Measurements from ENCODE around the gene RNF144B. TPM values are rescaled to one million over a fixed set of nuclear protein-coding genes. Genes with fewer than 3 reads are reported as not detected.
"Not testable (repeated sequence)": the region's sequence is repeated elsewhere in the genome, so short reads cannot be mapped to it uniquely, and the experiment has no call there.

The RNF144B gene
- total RNA-seq, 2 experiments from 2014 or later = 2.3 to 3.6 TPM

DNA sequence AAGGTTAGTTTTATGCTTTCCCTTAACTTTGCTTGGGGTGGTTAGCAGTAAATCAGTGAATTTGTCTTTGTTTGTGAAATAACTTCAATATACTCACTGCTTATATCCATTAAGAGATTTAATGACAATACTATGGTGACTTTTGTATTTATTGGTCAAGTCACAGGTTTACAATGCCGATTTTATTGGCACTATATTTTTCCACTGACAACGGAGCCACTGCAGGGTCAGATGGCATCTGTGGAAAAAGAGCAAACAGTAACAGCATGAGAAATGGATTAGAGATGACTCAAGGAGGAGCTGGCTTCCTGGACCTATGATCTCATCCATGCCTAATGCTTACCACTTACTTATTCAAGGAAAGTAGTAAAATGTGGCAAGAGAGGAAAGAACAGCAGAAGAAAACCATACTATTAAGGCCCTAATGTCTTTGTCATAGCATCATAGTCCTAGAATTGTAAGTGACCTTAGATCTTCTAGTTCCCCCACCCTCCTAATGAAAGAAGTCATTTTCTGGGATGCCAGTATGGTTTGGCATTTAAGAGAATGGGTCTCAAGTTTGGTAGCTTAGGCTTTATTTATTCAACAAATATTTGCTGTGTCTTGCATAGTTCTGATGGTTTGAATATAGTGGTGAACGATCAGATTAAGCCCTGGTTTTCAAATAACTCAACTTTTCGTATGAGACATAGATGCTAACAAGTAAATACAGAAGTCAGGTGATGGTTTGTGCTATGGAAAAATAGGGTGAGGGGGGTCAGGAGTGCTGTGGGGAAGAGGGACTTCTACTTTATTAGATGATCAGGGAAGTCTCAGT, 18.5 kb downstream of the RNF144B start:
- peaks cover 3% of the 10 kb centered on the region for H3K9me3 Mint-ChIP-seq
- POLR2A ChIA-PET = no interaction called here
- H3K4me1 Mint-ChIP-seq = peaks cover 5% of the 10 kb centered on the region
- DNase-seq = no peak
- no peak overlapping the region for H3K4me3 Mint-ChIP-seq
- no peak overlapping the region for H3K27ac Mint-ChIP-seq
- H3K27me3 Mint-ChIP-seq = no peaks in the 10 kb centered on the region
- ATAC-seq (ENCODE audit: low read depth) = no peak
- peaks cover 5% of the 10 kb centered on the region for H3K36me3 Mint-ChIP-seq

DNA sequence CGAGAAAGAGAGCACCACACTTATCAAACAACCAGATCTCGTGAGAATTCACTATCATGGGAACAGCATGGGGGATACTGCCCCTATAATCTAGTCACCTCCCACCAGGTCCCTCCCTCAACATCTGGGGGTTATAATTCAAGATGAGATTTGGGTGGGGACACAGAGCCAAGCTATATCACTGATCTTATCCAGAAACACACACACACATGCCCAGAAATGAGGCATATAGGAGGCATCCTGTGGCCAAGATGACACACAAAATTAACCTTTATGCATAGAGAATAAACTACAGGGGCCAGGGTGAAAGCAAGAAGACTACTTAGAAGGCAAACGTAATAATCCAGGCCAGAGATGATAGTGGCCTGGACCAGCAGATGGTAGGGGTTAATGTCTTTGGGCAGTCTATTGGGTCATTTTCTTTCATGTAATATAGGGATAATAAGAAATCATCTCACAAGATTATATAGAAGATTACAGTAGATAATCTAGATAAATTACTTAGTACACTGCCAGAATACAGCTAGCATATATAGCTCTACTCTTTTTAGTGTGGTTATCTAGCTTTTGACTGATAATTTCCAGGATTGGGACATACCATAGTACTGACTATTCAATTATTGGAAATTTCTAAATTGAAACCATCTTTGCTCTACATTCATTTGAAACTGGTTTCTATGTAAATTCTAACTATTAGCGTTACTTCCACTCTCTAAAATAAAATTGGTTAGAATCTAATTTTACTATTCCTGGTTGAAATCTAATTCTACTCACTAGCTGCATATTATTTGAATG, 20.0 kb downstream of the RNF144B start:
- Mint-ChIP-seq H3K36me3 (peaks cover 5% of the 10 kb centered on the region), H3K4me1 (no peaks in the 10 kb centered on the region), H3K27me3 (no peaks in the 10 kb centered on the region), H3K9me3 (peaks cover 3% of the 10 kb centered on the region), H3K27ac (no peak overlapping the region), H3K4me3 (no peak overlapping the region)
- POLR2A ChIA-PET = no interaction called here
- ATAC-seq (ENCODE audit: low read depth) (no peak), DNase-seq (no peak)

DNA sequence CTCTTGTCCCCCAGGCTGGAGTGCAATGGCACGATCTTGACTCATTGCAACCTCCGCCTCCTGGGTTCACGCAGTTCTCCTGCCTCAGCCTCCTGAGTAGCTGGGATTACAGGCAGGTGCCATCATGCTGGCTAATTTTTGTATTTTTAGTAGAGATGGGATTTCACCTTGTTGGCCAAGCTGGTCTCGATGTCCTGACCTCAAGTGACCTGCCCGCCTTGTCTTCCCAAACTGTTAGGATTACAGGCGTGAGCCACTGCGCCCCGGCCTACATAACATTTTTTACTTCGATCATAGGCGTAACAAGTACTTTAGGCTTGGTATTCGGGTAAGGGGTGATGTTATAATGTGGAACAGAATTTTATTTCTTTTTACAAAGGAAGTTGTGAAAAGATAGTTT, 22.5 kb downstream of the RNF144B start:
- H3K4me3 Mint-ChIP-seq; ATAC-seq (ENCODE audit: low read depth); POLR2A ChIA-PET; DNase-seq; H3K27me3 Mint-ChIP-seq; H3K27ac Mint-ChIP-seq; H3K36me3 Mint-ChIP-seq; H3K4me1 Mint-ChIP-seq; H3K9me3 Mint-ChIP-seq: not testable (repeated sequence)

DNA sequence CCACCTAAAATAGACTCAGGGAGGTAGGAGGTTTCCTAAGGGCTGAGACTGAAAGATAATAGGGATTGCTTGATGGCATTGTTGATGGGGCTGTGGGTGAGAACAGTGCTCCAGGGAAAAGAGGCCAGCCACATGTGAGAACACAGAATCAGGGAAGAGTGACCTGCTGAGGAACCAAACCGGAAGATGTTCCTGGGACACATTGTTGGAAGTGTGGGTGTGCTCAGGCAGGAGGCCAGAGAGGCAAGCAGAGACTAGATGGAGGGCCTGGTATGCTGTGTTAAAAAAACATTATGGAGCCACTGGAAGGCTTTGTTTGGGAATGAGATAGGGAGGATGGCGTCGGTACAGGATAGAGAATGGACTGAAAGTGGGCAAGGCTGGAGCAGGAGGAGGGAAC, 23.3 kb downstream of the RNF144B start:
- Mint-ChIP-seq H3K4me1 (no peaks in the 10 kb centered on the region), H3K27me3 (no peaks in the 10 kb centered on the region), H3K4me3 (no peak overlapping the region), H3K27ac (no peak overlapping the region), H3K9me3 (peaks cover 3% of the 10 kb centered on the region), H3K36me3 (peaks cover 1% of the 10 kb centered on the region)
- ATAC-seq (ENCODE audit: low read depth) = no peak
- DNase-seq = no peak
- POLR2A ChIA-PET = no interaction called here

DNA sequence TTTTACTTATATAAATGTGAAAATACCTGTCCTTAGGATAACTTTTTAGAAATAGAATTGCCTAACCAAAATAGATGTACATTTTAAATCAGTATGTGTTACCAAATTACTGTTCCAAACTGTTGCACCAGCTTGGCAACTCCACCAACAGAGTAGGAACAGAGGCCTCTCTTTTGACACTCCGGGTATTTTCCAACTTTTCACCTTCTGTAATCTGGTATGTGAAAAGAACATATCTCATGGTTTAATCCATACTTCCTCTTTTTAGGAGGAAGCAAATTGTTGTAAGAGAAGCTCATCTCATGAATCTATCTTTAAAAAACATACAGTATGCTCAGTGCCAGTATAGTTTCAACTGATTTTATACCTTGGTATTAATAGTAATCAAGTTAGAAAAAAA, 24.9 kb downstream of the RNF144B start:
- ATAC-seq (ENCODE audit: low read depth) (no peak), DNase-seq (no peak)
- no peaks in the 10 kb centered on the region for H3K36me3 Mint-ChIP-seq
- H3K27ac Mint-ChIP-seq = no peak overlapping the region
- POLR2A ChIA-PET = no interaction called here
- H3K9me3 Mint-ChIP-seq = peaks cover 1% of the 10 kb centered on the region
- H3K4me3 Mint-ChIP-seq = no peak overlapping the region
- no peaks in the 10 kb centered on the region for H3K27me3 Mint-ChIP-seq
- no peaks in the 10 kb centered on the region for H3K4me1 Mint-ChIP-seq

DNA sequence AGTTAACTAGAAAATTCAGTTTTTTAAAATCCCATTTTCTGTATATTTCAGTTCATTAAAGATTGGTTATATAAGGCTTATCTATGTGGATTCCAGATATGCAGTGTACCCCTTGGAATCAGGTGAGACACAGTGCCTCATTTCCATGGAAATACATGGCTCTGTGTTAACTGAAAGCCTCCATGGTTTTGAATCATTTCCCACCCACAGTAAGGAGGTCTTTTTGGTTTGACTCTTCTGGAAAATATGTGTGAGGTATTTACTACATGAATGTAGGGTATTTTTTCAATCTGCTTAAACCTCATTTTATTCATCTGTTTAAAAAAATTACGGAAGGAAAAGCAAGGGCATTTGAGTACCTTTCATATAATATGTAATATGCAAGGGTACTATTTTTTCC, 25.5 kb downstream of the RNF144B start:
- H3K36me3 Mint-ChIP-seq = no peaks in the 10 kb centered on the region
- H3K9me3 Mint-ChIP-seq = peaks cover 1% of the 10 kb centered on the region
- ATAC-seq (ENCODE audit: low read depth) (no peak), DNase-seq (no peak)
- no peak overlapping the region for H3K4me3 Mint-ChIP-seq
- no peak overlapping the region for H3K27ac Mint-ChIP-seq
- H3K4me1 Mint-ChIP-seq = no peaks in the 10 kb centered on the region
- POLR2A ChIA-PET = no interaction called here
- H3K27me3 Mint-ChIP-seq = no peaks in the 10 kb centered on the region

DNA sequence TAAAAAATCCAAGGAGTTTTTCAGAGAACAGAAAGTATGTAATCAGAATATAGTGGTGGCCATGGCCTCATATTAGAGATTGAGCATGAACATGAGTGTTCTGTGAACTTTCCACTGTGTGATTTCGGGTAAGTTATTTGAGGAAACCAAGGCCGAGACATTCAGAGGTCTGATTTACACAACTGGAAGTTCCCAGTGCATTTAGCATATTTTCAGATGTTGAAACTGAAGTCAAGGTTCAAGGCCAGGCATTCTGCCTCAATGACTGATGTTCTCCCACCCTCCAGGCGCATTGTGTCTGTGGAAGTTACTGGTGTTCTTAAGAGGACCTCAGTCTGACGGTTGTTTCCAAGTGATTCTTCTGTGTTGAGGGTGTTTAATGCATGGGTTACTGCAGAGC, 26.2 kb downstream of the RNF144B start:
- DNase-seq (no peak), ATAC-seq (ENCODE audit: low read depth) (no peak)
- Mint-ChIP-seq H3K36me3 (no peaks in the 10 kb centered on the region), H3K4me3 (no peak overlapping the region), H3K27me3 (no peaks in the 10 kb centered on the region), H3K4me1 (no peaks in the 10 kb centered on the region), H3K27ac (no peak overlapping the region), H3K9me3 (peaks cover 1% of the 10 kb centered on the region)
- POLR2A ChIA-PET = no interaction called here

DNA sequence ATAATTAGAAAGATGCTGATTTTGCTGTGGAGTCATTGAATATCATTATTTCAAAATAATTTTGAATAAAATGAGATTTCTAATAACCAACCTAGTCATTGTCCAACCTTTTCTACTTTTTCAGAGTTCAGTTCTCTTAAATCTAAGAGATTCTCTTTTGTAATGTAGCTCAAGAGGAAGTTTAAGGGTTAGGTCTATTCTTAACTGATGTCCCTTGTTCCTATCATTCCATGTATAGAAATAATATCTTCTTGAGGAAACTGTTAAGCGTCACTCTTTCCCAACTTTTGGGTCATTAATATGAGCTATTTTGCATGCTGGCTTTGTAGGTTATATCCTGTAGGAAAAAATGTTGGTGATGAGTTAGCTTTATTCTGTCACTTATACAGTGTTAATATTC, 27.0 kb downstream of the RNF144B start:
- ATAC-seq (ENCODE audit: low read depth) = no peak
- no peak overlapping the region for H3K4me3 Mint-ChIP-seq
- DNase-seq = no peak
- no peaks in the 10 kb centered on the region for H3K27me3 Mint-ChIP-seq
- H3K9me3 Mint-ChIP-seq = peaks cover 1% of the 10 kb centered on the region
- no peaks in the 10 kb centered on the region for H3K36me3 Mint-ChIP-seq
- H3K4me1 Mint-ChIP-seq = no peaks in the 10 kb centered on the region
- POLR2A ChIA-PET = no interaction called here
- H3K27ac Mint-ChIP-seq = no peak overlapping the region

DNA sequence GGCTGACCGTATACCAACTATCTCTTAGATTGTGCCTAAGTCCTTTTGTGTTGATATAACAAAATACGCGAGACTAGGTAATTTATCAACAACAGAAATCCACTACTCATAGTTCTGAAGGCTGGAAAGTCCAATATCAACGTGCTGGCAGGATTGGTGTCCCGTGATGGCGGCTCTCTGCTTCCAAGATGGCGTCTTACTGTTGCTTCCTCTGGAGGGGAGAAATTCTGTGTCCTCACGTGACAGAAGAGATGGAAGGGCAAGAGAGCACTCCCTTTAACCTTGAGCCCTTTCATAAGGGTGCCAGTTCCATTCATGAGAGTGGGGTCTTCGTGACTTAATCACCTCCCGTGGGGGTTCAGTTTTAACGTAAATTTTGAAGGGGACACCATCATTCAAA, 28.1 kb downstream of the RNF144B start:
- Mint-ChIP-seq H3K4me3 (no peak overlapping the region), H3K4me1 (no peaks in the 10 kb centered on the region), H3K9me3 (peaks cover 1% of the 10 kb centered on the region), H3K36me3 (peaks cover 3% of the 10 kb centered on the region), H3K27ac (no peak overlapping the region), H3K27me3 (no peaks in the 10 kb centered on the region)
- ATAC-seq (ENCODE audit: low read depth) = no peak
- no peak for DNase-seq
- POLR2A ChIA-PET = no interaction called here

DNA sequence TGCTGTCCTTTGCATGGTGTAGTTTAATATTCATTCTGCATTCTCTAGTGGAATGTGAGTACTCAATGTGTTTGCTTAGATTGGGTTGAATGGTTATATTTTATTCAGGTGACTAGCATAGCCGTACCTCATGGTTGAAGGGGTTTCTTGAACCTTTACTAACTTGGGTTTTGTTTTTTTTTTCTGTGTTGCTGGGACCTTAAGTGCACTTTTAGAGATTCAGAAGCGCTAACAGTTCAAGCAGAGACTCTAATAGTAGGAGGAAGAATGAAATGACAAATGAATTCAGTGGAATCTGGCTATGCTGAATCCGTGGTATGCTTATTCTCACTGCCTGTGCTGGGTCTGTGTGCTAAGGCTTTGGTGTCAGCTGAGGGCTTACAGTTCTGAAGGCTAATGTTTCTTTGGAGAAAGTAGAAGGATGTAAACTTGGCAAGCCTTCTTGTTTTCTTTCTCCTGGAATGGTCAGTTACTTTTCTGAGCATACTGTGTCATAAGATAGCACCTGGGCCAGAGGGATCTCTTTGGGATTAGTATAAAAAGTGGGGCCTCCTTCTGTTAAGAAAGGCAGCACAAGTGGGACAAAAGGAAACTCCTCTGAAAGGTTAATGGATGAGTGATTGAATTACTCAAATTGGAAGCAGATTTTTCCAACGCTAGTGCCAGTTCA, 28.7 kb downstream of the RNF144B start:
- DNase-seq (no peak), ATAC-seq (ENCODE audit: low read depth) (no peak)
- POLR2A ChIA-PET = no interaction called here
- H3K36me3 Mint-ChIP-seq = peaks cover 3% of the 10 kb centered on the region
- no peak overlapping the region for H3K4me3 Mint-ChIP-seq
- peaks cover 1% of the 10 kb centered on the region for H3K9me3 Mint-ChIP-seq
- H3K27ac Mint-ChIP-seq = no peak overlapping the region
- H3K27me3 Mint-ChIP-seq = no peaks in the 10 kb centered on the region
- H3K4me1 Mint-ChIP-seq = no peaks in the 10 kb centered on the region

DNA sequence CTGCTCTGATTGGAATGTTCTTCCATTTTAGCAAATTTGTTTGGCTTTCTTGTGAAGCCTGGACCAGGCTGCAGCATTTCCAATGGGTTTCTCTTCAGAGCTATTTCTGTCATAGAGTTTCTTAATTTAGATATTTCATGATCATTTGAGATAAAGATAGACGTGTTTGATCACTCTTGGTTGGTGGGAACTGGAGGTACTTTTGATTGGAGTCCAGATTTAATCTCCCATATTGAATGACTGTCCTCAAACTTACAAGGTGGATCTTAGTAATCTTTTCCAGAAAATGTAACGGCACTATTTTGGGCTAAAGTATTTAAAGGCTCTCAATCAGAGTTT, 29.2 kb downstream of the RNF144B start:
- H3K9me3 Mint-ChIP-seq = peaks cover 1% of the 10 kb centered on the region
- no peak overlapping the region for H3K4me3 Mint-ChIP-seq
- DNase-seq = no peak
- H3K27me3 Mint-ChIP-seq = no peaks in the 10 kb centered on the region
- ATAC-seq (ENCODE audit: low read depth) = no peak
- H3K27ac Mint-ChIP-seq = no peak overlapping the region
- POLR2A ChIA-PET = no interaction called here
- peaks cover 3% of the 10 kb centered on the region for H3K36me3 Mint-ChIP-seq
- H3K4me1 Mint-ChIP-seq = no peaks in the 10 kb centered on the region

DNA sequence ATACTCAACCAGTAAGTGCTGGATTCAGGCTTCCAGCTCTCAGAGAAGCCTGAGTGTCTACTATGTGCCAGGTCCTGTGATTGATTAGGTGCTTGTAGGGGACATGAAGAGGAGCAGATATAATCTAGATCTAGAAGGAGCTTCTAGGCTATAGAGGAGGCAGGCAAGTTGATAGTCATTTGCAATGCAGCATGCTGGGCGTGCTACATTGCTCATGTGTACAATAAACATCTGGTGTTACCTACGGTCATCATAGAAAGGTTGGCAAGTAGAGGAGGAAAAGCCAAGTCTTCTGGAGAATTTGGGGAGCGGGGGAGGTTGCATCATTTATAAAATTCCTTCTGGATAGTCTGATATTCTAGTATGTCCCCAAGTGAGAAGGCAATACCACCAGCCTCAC, 33.2 kb downstream of the RNF144B start:
- H3K27ac Mint-ChIP-seq = no peak overlapping the region
- peaks cover 1% of the 10 kb centered on the region for H3K9me3 Mint-ChIP-seq
- peaks cover 3% of the 10 kb centered on the region for H3K36me3 Mint-ChIP-seq
- ATAC-seq (ENCODE audit: low read depth) = no peak
- no peak for DNase-seq
- H3K4me3 Mint-ChIP-seq = no peak overlapping the region
- no peaks in the 10 kb centered on the region for H3K27me3 Mint-ChIP-seq
- no peaks in the 10 kb centered on the region for H3K4me1 Mint-ChIP-seq
- POLR2A ChIA-PET = no interaction called here

DNA sequence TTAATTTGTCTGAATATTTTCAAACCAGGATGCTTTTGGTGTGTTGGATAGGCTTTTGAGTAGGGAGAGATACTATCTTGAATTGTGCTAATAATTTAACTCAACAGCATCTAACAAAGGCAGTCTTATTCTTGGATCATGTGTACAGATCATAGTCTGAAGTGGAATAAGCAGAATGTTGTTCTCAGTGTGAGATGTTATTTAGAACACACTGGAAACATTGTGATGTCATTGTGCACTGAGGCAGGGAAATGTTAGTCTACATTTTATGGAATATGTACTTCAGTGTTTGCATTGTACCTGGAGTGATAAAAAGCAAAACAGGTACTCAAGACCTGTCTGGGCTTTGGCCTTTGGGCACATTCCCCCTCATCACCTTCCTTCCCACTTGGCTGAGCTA, 35.0 kb downstream of the RNF144B start:
- ATAC-seq (ENCODE audit: low read depth) = no peak
- no peak overlapping the region for H3K27ac Mint-ChIP-seq
- POLR2A ChIA-PET = no interaction called here
- H3K9me3 Mint-ChIP-seq = no peaks in the 10 kb centered on the region
- no peak for DNase-seq
- H3K4me1 Mint-ChIP-seq = peaks cover 5% of the 10 kb centered on the region
- no peaks in the 10 kb centered on the region for H3K27me3 Mint-ChIP-seq
- H3K4me3 Mint-ChIP-seq = no peak overlapping the region
- peaks cover 3% of the 10 kb centered on the region for H3K36me3 Mint-ChIP-seq

DNA sequence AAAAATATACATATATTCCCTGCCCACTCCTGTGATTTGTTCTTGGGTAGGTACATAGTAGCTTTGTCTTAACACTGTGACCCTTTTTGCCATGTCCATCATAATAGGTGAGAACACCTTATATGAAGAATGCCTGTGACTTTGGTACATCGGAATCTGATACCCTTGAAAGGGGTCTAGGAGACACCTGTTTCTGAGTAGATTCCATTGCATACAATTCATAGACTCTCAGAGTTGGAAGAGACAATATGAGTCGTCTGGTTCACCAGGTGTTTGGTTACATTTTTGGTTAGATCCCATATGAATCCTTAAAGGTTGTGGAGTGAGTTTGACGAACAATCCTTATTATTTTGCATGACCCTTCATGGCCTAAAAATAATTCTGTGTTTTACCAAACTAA, 36.3 kb downstream of the RNF144B start:
- ATAC-seq (ENCODE audit: low read depth) (no peak), DNase-seq (no peak)
- peaks cover 5% of the 10 kb centered on the region for H3K4me1 Mint-ChIP-seq
- H3K36me3 Mint-ChIP-seq = peaks cover 3% of the 10 kb centered on the region
- no peaks in the 10 kb centered on the region for H3K27me3 Mint-ChIP-seq
- no peak overlapping the region for H3K27ac Mint-ChIP-seq
- no peaks in the 10 kb centered on the region for H3K9me3 Mint-ChIP-seq
- H3K4me3 Mint-ChIP-seq = no peak overlapping the region
- POLR2A ChIA-PET = no interaction called here
